Right cardiac atrium (tissue), 5 donors: Measurements from ENCODE around the gene GABRA1. TPM values are rescaled to one million over a fixed set of nuclear protein-coding genes. Genes with fewer than 3 reads are reported as not detected.

ENCODE experiments used
- polyA plus RNA-seq: library from polyadenylated mRNA; stranded (reverse); fragments of 200-250 nt; gene quantifications from one replicate; pipeline ENCODE4 v1.2.3, GENCODE V29; 2013
- total RNA-seq, 4 donors: library from RNA; stranded (reverse); fragmentation: NEBNext Ultra II Directional; extraction: Animal tissue kit (Norgen Biotek cat#: 25700); gene quantifications; one replicate each; pipeline ENCODE4 v1.2.1, GENCODE V29; 2021
- donor health status: healthy with polysubstance abuse.
- donor health status: DM: no; HTN: yes; CAD: no.
- donor health status: DM: no; HTN: no; CAD: no.
- donor health status: DM: no; HTN: yes; CAD: no; lungs with severe emphysema.
- donor health status: DM: yes; HTN: yes; CAD: no.

The GABRA1 gene
- total and polyA plus RNA-seq, 5 donors, result not detected

Other genes starting within 250 kb of the GABRA1 start
- not detected for gene GABRA6, start 162.4 kb upstream of the GABRA1 start, total RNA-seq
- gene GABRA6, start 162.4 kb upstream of the GABRA1 start, polyA plus RNA-seq, result not detected
- not detected for gene GABRG2, start 219.7 kb downstream of the GABRA1 start, total RNA-seq
- not detected for gene GABRG2, start 219.7 kb downstream of the GABRA1 start, polyA plus RNA-seq